Measurements from ENCODE around the gene BUB1B.

BUB1B gene

DNA sequence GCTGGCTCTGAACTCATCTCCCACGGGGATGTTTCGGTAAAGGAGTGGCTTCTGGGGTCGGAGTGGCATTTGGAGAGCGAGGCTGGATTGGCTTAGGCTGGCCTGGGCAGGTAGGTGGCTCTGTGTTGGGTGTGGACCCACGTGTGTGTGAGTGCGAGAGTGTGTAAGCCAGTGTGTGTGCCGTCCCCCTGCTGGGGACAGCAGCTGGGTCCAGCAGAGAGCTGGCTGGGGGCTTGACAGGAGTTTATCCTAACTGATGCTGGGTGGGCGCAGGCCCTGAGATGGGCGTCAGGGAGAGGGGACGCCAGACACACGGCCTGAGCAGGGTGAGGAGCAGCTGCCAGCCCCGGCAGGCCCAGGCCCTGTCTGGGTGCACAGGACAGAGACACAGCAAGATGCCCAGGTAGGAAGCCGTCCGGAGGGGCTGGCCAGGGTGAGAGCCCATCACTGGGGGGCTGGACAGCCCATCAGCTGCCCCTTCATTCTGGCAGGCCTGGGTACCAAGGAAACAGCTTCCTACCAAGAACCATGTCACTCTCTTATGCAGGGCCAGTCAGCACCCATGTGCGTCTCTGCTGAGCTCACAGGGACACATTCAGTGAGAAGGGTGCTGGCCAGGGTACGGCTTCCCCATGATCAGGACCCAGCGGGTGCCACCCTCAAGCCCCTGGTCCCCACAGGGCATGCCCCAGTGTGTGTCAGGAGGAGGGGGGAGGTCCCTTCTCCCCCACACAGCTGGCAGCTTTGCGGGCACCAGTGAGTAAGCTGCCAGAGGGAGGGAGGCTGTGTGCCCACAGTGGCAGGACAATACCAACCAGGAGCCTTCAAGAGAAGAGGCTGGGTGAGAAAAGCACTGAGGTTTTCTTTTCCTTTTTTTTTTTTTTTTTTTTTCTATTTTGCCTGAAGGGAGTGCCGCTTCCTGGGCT is 79.1 kb downstream of the BUB1B start:
- H3K4me3 ChIP-seq (ENCODE audit: low read depth, low read length) = no peak overlapping the region
- no peak overlapping the region for H3K27ac ChIP-seq
- no peaks in the 10 kb centered on the region for H3K9me3 ChIP-seq (ENCODE audit: severe bottlenecking)
- no peaks in the 10 kb centered on the region for H3K27me3 ChIP-seq (ENCODE audit: insufficient read depth, low read depth, severe bottlenecking)
- no peaks in the 10 kb centered on the region for H3K36me3 ChIP-seq
- TF ChIP-seq, protein P1, sequence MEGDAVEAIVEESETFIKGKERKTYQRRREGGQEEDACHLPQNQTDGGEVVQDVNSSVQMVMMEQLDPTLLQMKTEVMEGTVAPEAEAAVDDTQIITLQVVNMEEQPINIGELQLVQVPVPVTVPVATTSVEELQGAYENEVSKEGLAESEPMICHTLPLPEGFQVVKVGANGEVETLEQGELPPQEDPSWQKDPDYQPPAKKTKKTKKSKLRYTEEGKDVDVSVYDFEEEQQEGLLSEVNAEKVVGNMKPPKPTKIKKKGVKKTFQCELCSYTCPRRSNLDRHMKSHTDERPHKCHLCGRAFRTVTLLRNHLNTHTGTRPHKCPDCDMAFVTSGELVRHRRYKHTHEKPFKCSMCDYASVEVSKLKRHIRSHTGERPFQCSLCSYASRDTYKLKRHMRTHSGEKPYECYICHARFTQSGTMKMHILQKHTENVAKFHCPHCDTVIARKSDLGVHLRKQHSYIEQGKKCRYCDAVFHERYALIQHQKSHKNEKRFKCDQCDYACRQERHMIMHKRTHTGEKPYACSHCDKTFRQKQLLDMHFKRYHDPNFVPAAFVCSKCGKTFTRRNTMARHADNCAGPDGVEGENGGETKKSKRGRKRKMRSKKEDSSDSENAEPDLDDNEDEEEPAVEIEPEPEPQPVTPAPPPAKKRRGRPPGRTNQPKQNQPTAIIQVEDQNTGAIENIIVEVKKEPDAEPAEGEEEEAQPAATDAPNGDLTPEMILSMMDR (IDR thresholded peaks at IDR 0.05; ENCODE audit: low read depth, low read length) = no peak
- DNase-seq = no peak

DNA sequence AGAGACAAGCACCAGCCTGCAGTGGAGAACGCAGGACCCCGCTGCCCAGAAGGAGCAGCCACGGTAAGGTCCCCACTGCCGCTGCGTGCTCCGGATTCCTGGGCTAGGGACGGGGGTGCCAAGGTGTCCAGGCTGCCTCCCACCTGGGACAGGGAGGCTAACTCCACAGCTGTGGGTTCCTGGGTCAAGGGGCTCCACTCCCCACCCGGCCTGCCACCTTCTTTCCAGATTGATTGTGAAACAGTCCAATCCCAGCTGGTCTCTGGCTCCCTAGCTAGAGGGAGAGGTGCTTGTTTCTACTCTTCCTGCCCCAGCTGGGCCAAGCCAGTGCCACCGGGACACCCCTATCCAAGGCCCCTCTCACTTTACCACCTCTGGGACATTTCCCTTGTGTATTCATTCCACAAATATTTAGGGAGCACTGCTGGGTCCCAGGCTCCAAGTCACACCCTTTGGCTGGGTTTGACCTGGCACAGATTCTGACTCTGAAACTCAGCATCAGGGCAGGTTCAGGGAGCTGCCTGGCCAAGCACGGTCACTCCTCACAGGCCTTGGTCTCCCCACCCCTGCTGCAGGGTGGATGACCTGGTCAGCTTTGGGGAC is 79.9 kb downstream of the BUB1B start:
- TF ChIP-seq, protein P1 (IDR thresholded peaks at IDR 0.05; ENCODE audit: low read depth, low read length) = no peak
- no peaks in the 10 kb centered on the region for H3K9me3 ChIP-seq (ENCODE audit: severe bottlenecking)
- H3K27ac ChIP-seq = no peak overlapping the region
- no peak for DNase-seq
- H3K36me3 ChIP-seq = no peaks in the 10 kb centered on the region
- H3K27me3 ChIP-seq (ENCODE audit: insufficient read depth, low read depth, severe bottlenecking) = no peaks in the 10 kb centered on the region
- H3K4me3 ChIP-seq (ENCODE audit: low read depth, low read length) = no peak overlapping the region

DNA sequence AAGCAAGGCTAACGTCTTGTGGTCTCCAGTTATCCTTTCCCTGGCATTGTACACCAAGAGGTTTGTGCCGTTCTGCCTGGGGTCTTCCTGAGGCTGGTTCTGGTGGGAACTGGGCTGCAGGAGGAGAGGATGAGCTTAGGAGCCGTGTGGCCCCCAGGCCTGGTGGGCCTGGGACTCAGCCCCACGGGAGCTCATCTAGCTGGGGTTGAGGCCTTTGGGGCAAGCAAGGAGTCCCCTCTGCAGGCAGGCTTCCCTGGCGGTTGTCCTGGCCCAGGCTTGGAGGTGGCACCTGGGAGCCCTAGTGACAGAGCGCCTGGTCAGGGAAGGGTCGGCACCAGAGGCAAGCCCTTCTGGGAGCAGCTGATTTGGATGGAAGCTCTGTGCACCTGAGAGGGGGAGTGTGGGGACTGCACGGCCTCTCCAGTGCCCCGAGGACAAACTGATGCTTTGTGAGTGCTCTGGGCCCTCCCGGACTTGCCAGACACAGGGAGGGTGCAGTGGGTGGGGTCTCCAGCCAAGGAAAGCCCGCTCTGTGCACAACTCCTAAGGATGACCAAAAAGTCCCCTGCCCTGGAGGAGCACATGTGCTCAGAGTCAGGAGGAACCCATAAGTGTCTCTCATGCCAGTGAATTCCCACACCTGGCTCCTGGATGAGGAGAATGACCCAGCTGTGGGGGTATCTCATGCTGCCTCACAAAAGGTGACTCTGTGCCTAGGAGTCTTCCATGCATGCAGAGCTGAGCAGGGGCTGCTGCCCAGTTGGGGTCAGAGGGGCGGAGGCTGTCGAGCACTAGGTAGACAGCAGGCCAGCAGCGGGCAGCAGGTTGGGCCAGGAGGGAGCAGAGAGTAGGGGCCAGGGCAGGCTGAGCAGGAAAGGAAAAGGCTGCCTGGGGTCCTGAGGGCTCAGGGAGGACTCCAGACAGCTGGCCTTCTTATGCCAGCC is 80.7 kb downstream of the BUB1B start:
- no peaks in the 10 kb centered on the region for H3K27me3 ChIP-seq (ENCODE audit: insufficient read depth, low read depth, severe bottlenecking)

DNA sequence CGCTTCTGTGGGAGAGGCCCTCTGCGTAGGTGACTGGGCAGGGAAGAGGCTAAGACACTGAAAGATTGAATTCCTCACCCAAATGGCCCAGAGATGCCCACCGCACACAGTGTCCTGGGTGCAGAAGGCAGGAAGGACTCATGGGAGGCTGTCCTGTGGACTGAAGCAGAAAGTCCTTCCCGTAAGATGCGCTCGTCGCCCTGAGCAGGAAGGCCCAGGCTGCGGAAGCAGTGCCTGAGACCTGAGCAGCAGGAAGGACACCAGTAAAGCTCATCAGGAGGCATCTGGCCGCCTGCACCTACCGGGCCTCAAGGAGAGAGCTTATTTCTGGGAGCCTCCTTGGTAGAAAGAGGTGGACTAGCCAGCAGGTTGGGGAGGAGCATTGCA is 81.3 kb downstream of the BUB1B start:
- H3K36me3 ChIP-seq = no peaks in the 10 kb centered on the region
- no peak overlapping the region for H3K27ac ChIP-seq
- no peak for DNase-seq
- no peak overlapping the region for H3K4me3 ChIP-seq (ENCODE audit: low read depth, low read length)
- no peaks in the 10 kb centered on the region for H3K27me3 ChIP-seq (ENCODE audit: insufficient read depth, low read depth, severe bottlenecking)
- TF ChIP-seq, protein P1 (IDR thresholded peaks at IDR 0.05; ENCODE audit: low read depth, low read length) = no peak
- no peaks in the 10 kb centered on the region for H3K9me3 ChIP-seq (ENCODE audit: severe bottlenecking)

More for the DNA sequence above, 80.7 kb downstream of the BUB1B start:
- Histone ChIP-seq H3K36me3 (no peaks in the 10 kb centered on the region), H3K9me3 (ENCODE audit: severe bottlenecking) (no peaks in the 10 kb centered on the region), H3K27ac (no peak overlapping the region), H3K4me3 (ENCODE audit: low read depth, low read length) (no peak overlapping the region)
- DNase-seq = no peak
- TF ChIP-seq, protein P1 (IDR thresholded peaks at IDR 0.05; ENCODE audit: low read depth, low read length) = no peak

DNA sequence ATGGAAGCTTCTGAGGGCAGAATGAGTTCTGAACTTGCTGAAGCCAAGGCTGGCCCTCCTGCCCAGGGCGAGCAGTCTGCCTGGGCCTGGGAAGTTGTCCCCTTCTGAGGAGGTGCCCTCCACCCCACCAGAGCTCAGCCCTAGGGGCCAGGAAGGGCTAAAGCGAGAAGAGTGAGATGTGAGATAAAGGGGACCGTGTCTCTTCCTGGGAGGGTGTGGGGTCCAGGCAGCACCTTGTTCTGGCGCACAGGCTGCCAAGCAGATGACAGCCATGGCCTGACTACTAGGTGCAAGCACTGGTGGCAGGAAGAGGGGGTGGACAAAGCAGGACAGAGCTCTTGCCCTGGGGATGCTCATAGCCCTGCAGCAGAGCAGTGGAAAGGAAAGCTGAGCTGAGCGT is 81.7 kb downstream of the BUB1B start:
- no peak overlapping the region for H3K4me3 ChIP-seq (ENCODE audit: low read depth, low read length)
- H3K27me3 ChIP-seq (ENCODE audit: insufficient read depth, low read depth, severe bottlenecking) = no peaks in the 10 kb centered on the region
- H3K36me3 ChIP-seq = no peaks in the 10 kb centered on the region
- H3K27ac ChIP-seq = no peak overlapping the region
- TF ChIP-seq, protein P1 (IDR thresholded peaks at IDR 0.05; ENCODE audit: low read depth, low read length) = no peak
- no peaks in the 10 kb centered on the region for H3K9me3 ChIP-seq (ENCODE audit: severe bottlenecking)
- DNase-seq = no peak

Data from WERI-Rb-1 (cell line).